ENCODE measurements around the gene GSDMA. TPM values are rescaled to one million over a fixed set of nuclear protein-coding genes. Genes with fewer than 3 reads are reported as not detected.

Gene GSDMA
- total RNA-seq, 1 experiment from 2014 or later: not detected

- peak; percentile 40; the same call in 2 of the 3 replicates for TF ChIP-seq CTCF (conservative IDR thresholded peaks at IDR 0.05)
- Histone ChIP-seq H3K23ac (ENCODE audit: insufficient read length, low read depth, low read length) (no peak overlapping the region), H2BK15ac (ENCODE audit: low read depth, low read length) (no peak overlapping the region), H3K27me3 (ENCODE audit: insufficient read depth, low read length) (no peaks in the 10 kb centered on the region), H4K5ac (ENCODE audit: insufficient read length, low read depth, low read length) (no peak overlapping the region), H3K4ac (ENCODE audit: low read depth, low read length) (no peak overlapping the region), H3T11ph (ENCODE audit: low read length) (no peak overlapping the region), H4K20me1 (ENCODE audit: control insufficient read depth, insufficient read depth, insufficient read length) (no peaks in the 10 kb centered on the region), H3K9ac (ENCODE audit: extremely low read depth, insufficient read length, low read length) (no peak overlapping the region), H3K4me2 (ENCODE audit: insufficient read depth, insufficient read length, low read length) (no peak overlapping the region), H2AFZ (ENCODE audit: low read length) (no peak overlapping the region), H3K79me1 (ENCODE audit: insufficient read depth, low read depth, low read length, poor library complexity, severe bottlenecking) (no peaks in the 10 kb centered on the region), H3K27ac (ENCODE audit: insufficient read length, low read depth, low read length) (no peak overlapping the region), H3K56ac (ENCODE audit: insufficient read length, low read depth, low read length) (no peak overlapping the region), H3K4me1 (ENCODE audit: insufficient read depth, low read length) (no peaks in the 10 kb centered on the region; the same call in 1 of the 2 replicates), H2BK12ac (ENCODE audit: insufficient read length, low read depth, low read length) (no peak overlapping the region), H2BK120ac (ENCODE audit: low read depth, low read length, poor library complexity, severe bottlenecking) (no peak overlapping the region), H3K9me3 (ENCODE audit: control insufficient read depth, low read depth, low read length) (no peaks in the 10 kb centered on the region), H2AK5ac (ENCODE audit: insufficient read length, low read length) (no peak overlapping the region), H3K79me2 (ENCODE audit: insufficient read depth, low read length) (no peaks in the 10 kb centered on the region), H2BK5ac (ENCODE audit: insufficient read length, low read length) (no peak overlapping the region), H4K8ac (replicated peaks; ENCODE audit: insufficient read length, low read depth, low read length) (no peak overlapping the region), H4K91ac (ENCODE audit: insufficient read length, low read depth, low read length) (no peak overlapping the region), H3K18ac (ENCODE audit: insufficient read length, low read depth, low read length) (no peak overlapping the region), H3K23me2 (ENCODE audit: insufficient read length, low read depth, low read length, poor library complexity, severe bottlenecking) (no peaks in the 10 kb centered on the region), H2BK20ac (ENCODE audit: low read depth, low read length, poor library complexity, severe bottlenecking) (no peak overlapping the region), H3K14ac (ENCODE audit: insufficient read depth, low read length) (no peak overlapping the region)
- Mint-ChIP-seq H3K4me1 (peaks cover 0 to 16% of the 10 kb centered on the region in 2 experiments; a peak in 2 of 4 replicates), H3K9me3 (no peaks in the 10 kb centered on the region), H3K4me3 (no peak overlapping the region), H3K27me3 (ENCODE audit: low read depth) (peaks cover 9% of the 10 kb centered on the region), H3K36me3 (ENCODE audit: insufficient read depth in 1 of 3, low read depth in 3 of 3) (no peaks in the 10 kb centered on the region), H3K27ac (no peak overlapping the region)
- WGBS (ENCODE audit: extremely low coverage, insufficient read length, low lambda C conversion rate): no CpG with 5 or more reads among the region's 6 CpGs
- DNase-seq: no peak
These were observed 23.0 kb upstream of the GSDMA start for GRCh38 chr17:39939588-39940419.

Measured in H9 (cell line).